Astrocyte of the spinal cord (primary cell): ENCODE data around the gene TMEM132D.

ENCODE experiments used
- DNase-seq: peaks from one replicate; pipeline ENCODE4 v3.0.0; 2011; ENCODE audit warnings: low read depth, low spot score
- H3K4me3 ChIP-seq: 2 replicates; pipeline ENCODE4 v1.5.1; 2011; ENCODE audit warnings: low read depth, mild to moderate bottlenecking, low read length, moderate library complexity
- in situ Hi-C: cut with HindIII; loops from 2 replicates; pipeline ENCODE4 v1.10.0; 2017; ENCODE audit warnings: low sequenced_read_pairs
- TF ChIP-seq, protein P1 (sequence below): IDR thresholded peaks from 2 replicates; pipeline ENCODE4 v1.5.1; 2012; ENCODE audit warnings: low read depth, mild to moderate bottlenecking, low read length, inconsistent platforms

The TMEM132D gene

DNA sequence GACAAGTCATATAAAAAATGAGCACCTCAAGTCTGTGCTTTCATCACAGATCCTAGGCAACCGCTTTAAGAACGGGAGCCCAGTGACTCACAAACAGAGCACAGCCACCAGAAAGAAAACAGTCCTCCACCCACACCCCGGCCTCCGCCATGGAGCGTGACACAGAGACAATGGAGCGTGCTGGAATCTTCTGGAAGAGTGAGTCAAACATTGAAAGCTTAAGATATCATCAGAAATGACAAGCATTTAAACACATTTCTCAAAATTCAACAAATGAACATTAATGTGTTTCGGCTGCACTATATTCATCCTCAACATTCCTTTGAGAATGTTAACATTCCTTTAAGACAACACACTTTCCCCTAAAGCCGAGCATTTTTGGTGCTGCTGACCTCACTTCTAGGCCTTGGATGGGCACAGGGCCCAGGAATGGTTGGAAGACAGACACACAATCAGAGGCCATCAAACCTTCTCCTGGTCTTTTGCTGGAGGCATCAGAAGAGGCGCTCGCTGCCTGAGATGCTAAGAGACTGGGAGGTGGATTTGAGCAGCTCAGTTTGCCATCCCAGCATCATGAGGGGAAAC is 23.6 kb upstream of the TMEM132D start:
- H3K4me3 ChIP-seq, result no peak overlapping the region
- TF ChIP-seq, protein P1, sequence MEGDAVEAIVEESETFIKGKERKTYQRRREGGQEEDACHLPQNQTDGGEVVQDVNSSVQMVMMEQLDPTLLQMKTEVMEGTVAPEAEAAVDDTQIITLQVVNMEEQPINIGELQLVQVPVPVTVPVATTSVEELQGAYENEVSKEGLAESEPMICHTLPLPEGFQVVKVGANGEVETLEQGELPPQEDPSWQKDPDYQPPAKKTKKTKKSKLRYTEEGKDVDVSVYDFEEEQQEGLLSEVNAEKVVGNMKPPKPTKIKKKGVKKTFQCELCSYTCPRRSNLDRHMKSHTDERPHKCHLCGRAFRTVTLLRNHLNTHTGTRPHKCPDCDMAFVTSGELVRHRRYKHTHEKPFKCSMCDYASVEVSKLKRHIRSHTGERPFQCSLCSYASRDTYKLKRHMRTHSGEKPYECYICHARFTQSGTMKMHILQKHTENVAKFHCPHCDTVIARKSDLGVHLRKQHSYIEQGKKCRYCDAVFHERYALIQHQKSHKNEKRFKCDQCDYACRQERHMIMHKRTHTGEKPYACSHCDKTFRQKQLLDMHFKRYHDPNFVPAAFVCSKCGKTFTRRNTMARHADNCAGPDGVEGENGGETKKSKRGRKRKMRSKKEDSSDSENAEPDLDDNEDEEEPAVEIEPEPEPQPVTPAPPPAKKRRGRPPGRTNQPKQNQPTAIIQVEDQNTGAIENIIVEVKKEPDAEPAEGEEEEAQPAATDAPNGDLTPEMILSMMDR, result no peak
- no peak for DNase-seq

GRCh38 chr12:129911428-129912049 is 7.7 kb upstream of the TMEM132D start:
- in situ Hi-C loops, result no loop called here
- H3K4me3 ChIP-seq, result no peak overlapping the region
- TF ChIP-seq, protein P1, result peak; percentile 86
- peak; percentile 58 for DNase-seq

More for the DNA sequence above, 23.6 kb upstream of the TMEM132D start:
- in situ Hi-C loops, result no loop called here

DNA sequence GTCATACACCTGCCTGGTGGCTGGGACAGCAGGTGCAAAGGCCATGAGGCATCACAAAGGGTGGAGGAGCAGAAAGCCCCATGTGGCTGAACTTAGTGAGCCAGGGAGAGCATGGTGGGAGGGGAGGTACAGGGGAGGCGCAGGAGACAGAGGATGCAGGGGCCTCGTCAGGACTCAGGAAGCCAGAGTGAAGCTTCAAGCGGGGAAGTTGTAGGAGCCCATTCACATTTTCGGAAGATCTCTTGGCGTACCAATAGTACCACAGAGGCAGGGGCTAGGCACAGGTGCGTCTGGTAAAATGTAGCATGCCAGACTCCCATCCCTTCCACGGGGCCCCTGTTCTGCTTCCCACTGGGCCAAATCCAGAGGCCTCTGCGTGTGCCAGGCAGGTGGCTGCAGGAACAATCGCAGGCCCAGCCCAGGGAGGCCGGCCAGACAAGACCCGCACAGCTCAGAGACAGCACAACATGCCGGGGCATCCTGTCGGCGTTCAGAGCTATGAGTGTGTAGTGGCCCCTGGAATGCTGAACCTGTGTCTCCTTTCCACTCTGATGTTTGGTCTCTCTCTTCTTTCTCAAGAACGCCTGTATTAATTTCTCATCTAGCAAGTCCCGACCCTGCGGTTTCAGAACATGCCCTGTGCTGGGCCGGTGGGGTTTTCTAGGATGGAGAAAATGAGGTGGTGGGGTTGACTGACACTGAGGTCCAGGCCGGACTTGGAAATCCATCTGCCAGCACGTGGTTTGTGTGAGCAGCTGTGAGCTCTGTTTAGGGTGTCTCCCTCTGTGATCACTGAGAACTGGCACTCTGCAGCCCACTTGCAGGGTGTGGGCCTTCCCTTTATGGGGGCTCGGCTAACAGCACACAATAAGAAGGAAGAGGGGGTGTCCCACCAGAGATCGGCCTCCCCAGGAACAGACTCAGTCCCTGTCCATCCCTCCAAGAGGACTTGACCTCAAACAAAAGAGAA is 5.5 kb upstream of the TMEM132D start:
- TF ChIP-seq, protein P1, result no peak
- no peak overlapping the region for H3K4me3 ChIP-seq
- in situ Hi-C loops, result no loop called here
- no peak for DNase-seq

GRCh38 chr12:129903092-129903945 is 506 bp downstream of the TMEM132D start:
- H3K4me3 ChIP-seq, result peak overlapping the region; percentile 38
- TF ChIP-seq, protein P1, result no peak
- in situ Hi-C loops, result no loop called here
- DNase-seq, result peak; percentile 24

- in situ Hi-C loops, result no loop called here
- TF ChIP-seq, protein P1, result no peak
- H3K4me3 ChIP-seq, result peak overlapping the region; percentile 38
- DNase-seq, result no peak
Measured at GRCh38 chr12:129902371-129903091, 1.3 kb downstream of the TMEM132D start.
